Measurements from ENCODE around the gene RPUSD3.
"Not testable (repeated sequence)": the region's sequence is repeated elsewhere in the genome, so short reads cannot be mapped to it uniquely, and the experiment has no call there.

RPUSD3 gene

DNA sequence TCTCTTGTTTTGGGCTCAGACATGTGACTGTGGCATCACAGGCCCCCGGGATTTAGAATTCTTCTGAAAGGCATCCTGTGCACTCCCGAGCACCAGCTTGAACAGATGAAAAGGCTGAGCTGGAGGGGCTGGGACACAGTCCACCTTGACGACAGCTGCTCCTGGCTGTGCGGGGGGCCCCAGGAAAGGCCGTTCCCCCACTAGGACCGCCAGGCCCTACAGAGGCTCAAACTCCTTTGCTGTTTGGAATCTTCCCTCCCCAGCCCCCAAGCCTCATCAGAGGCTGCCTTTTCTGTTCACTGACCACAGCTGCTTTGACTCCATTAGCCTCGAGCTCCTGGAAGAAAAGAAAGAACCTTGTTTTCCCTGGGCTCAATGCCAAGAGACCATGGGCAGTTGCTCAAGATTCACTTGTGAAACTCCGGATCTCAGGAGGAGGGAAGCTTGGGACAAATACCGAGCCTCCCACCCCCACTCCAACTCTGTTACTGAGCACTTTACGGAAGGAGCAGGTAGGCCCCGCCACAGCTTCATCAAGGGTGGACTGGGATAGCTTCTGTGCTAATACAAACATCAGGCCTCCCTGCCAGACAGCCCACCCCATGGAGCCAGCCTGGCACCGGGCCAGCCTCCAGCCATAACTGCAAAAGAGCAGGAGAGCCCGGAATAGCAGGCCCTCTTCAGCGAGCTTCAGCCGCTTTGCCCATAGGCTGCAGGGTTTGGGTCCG lies 20.6 kb upstream of the RPUSD3 start:
- no peak for DNase-seq

DNA sequence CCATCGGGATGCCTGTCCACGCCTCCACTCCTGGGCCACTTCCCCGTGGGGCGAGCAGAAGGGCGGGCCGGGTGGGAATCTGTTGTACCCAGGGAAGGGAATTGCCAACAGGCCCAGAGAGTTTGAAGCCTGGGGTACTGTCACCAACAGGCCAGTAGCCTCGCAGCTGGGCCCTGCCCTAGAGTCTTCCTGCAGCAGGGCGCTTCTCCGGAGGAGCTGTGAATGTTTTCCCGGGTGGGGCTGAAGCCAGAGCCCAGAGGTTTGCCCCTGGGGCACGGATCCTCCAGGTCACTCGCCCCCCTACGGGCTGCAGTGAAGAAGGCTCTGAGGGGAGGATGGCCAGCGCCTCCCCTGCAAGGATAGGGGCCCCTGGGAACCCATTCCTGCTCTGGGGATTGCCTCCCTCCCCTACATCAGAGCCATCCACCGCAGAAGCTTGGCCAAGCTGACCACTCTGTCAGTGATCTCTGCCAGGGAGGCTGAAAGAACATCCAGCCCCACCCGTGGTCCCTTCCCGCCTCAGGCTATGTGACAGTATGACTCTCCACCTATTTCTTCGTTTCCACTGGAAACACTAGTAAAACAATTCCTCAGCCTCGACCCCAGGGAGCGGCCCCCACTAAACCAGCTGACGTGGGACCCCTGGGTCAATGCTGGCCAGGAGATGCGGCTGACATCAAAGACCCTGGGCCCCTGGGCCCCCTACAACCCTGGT lies 19.4 kb upstream of the RPUSD3 start:
- DNase-seq: no peak

DNA sequence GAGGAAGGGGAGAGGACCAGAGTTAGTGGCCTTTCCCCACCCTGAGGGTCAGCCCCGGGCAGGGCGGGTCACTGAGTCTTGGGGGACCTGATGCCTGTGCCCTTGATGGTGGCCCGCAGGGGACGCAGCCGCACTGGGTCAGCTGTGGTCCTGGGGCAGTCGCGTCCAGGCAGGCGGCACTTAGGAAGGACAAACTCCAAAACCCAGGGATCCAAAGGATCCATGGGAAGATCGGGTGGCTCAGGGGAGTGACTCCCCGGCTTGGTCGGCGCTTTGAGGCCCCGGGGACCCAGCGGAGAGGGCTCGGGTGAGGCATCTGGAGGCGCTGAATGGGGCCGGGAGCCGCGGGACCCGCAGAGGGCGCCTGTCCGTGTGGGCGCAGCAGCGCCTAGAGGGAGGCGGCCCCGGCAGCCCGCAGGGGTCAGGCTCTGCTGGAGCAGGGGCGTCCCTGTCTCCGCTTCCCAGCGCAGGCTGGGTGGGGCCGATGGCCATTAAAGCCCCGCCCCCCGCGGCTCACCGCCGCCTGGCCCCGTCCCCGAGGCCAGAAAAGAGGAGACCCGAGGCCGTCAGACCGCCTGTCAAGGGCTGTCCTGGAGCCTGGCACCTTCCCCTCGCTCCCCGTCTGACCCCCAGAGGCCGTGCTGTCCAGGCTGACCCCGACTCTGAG lies 18.7 kb upstream of the RPUSD3 start:
- peak; percentile 14 for DNase-seq

DNA sequence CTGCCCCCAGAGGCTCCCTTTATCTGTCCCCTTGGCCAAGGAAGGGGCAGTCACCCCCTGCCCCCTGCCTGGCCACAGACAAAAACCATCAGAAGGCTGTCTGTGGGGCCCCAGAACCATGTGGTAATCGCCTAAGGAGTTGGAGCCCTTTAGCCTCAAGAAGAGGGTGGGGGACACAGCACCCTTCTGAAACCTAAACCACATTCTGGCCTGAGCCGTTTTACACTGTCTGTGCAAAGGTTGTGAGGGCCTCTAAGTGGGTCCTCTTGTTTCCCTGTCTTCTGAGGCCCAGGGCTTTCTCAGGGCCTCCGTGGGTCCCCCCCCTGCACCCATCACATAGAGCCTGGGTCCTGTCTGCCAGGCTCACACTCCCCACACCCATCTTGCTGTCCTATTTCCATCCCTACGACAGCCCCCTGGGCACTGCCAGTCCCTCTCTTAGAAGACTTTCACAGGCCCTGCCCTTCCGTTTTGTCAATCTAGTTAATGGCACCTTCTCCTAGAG lies 17.9 kb upstream of the RPUSD3 start:
- DNase-seq: no peak

DNA sequence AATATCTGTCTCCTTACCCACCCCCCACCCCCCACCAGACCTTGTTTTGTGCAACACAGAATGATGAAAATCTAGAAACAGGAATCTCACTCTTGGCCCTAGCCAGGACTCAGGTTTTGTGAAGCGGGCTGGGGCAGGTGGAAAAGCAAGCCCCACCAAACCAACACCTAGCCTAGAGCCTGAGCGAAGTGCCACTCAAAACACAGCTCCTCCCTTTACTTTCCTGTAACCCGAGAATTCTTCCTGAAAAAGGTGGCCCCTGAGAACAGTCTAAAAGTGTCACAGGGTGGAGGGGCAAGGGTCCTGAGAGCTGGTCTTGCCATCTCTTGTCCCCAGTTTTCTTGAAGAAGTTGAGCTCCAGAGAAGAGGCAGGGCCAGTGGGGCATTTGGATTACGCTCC lies 17.4 kb upstream of the RPUSD3 start:
- DNase-seq: no peak

DNA sequence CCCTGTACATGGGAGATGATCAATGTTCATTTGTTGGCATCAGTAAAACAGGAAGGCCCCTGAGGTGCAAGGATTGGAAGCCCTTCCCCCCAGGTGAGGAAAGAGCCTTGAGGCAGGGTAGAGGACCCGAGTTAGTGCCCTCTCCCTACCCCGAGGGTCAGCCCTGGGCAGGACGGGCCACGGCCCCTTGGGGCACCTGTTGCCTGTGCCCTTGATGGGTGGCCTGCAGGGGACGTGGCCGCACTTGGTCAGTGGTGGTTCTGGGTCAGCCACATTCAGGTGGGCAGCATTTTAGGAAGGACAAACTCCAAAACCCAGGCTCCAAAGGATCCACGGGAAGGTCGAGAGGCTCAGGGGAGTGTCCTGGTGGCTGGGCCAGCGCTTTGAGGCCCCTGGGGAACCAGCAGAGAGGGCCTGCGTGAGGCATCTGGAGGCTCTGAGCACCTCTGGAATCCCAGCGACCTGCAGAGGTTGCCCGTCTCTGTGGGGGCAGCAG lies 15.8 kb upstream of the RPUSD3 start:
- no peak for DNase-seq

DNA sequence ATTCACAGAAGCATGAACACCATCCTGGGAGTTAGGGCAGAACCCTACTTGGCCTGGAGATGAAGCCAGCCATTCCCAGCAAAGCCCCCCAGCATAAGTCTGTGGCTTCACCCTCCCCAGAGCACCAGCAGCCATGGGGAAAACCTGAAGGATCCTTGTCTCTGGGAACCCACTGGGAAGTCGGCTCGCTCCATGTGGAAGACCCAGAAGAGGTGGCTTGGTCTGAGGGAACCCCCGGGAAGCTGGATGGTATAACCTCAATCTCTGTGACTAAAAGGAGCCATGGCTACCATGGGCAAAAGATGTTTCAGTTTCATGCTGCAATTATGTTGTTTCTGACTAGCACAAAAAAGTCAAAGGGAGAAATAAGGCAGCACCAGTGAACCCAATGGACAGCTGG lies 11.8 kb upstream of the RPUSD3 start:
- DNase-seq: no peak

DNA sequence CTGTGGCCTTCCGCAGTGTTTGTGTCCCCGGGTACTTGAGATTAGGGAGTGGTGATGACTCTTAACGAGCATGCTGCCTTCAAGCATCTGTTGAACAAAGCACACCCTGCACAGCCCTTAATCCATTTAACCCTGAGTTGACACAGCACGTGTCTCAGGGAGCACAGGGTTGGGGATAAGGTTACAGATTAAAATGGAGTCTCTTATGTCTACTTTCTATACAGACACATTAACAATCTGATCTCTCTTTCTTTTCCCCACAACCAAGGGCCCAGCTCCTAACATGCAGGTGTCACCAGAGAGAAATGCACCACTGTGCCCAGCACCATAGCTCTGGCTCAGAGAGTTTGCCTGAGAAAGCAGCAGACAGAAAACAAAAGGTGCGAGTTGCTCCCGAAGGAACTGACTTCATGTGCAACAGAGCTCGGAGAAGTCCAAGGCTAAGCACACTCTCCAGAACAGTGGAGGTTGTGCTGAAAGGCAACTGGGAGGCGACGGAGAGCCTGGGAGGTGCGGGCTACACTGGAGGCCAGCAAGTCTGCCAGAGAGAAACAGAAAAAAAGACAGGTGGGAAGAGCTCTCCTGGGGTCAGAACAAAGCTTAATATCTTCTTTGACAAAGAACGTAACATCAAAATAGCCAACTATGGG lies 10.6 kb upstream of the RPUSD3 start:
- DNase-seq: not testable (repeated sequence)

DNA sequence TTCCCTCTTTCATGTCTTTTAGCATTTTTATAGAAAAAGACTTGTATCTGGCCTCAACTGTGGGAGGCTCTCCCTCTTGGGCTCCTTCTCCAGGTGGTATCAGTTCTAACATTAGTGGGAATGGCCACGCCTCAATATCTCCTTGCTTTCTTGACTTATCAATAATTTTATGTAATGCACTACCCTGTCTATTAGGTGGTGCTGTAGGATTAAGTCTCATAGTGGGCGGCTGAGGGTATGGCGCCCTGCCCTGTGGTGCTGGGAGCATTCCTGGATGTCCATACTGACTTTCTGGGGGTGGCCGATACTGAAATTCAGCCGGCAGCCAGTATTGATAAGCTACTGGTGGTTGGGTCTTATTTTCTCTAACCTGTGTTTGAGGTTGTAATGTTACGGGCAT lies 8.7 kb upstream of the RPUSD3 start:
- no peak for DNase-seq

DNA sequence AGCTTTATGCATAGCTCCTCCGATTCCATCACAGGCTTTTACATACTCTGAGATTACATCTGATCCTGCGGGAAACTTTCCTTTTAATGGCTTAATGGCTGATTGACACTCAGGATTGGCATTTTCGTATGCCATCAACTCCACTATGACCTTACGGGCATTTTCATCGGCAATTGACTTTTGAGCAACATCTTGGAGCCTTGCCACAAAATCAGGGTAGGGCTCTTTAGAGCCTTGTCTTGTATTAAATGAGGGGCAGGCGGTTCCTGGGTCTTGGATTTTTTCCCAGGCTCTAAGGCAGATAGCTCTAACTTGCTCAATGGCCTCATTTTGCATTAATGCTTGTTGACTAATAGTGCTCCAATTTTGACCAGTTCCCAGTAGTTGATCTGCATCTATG lies 8.1 kb upstream of the RPUSD3 start:
- not testable (repeated sequence) for DNase-seq

DNA sequence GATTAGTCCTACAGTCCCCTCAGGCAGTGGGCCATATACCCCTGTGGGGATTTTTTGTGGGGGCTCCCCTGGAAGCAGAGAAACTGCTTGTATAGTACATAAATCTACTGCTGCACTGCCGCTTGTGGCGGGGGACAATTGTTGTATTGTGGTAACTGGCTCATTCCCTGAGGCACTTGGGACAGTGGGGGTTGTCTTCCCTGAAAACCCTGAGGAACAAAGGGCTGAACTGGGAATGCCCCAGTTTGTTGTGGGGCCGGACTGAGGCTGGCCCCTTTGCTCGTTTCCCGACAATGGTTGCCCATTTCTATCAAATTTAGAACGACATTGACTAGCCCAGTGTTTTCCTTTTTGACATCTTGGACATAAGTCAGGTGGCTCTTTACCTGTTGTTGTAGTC lies 7.6 kb upstream of the RPUSD3 start:
- DNase-seq: not testable (repeated sequence)

DNA sequence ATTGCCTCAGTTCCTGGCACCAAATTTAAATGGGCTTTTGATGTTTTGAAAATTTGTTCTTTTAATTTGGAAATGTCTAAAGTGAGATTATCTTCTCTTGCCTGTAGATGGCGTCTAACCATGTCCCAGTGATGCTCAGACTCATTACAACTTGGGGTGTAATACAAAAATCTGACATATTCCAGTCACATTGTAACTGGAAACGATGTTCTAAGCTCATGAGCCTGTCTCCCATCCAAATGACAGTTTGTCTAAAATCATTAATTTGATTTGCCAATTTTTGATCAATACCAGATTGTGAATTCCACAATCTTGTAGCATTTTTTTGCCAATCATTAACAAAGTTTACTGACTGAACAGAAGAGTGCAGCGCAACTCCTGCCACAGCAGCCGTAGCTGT lies 5.1 kb upstream of the RPUSD3 start:
- DNase-seq: peak; percentile 44

DNA sequence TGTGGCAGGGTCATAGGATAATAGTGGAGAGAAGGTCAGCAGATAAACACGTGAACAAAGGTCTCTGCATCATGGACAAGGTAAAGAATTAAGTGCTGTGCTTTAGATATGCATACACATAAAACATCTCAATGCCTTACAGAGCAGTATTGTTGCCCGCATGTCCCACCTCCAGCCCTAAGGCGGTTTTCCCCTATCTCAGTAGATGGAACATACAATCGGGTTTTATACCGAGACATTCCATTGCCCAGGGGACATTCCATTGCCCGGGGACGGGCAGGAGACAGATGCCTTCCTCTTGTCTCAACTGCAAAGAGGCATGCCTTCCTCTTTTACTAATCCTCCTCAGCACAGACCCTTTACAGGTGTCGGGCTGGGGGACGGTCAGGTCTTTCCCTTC lies 4.1 kb upstream of the RPUSD3 start:
- not testable (repeated sequence) for DNase-seq

DNA sequence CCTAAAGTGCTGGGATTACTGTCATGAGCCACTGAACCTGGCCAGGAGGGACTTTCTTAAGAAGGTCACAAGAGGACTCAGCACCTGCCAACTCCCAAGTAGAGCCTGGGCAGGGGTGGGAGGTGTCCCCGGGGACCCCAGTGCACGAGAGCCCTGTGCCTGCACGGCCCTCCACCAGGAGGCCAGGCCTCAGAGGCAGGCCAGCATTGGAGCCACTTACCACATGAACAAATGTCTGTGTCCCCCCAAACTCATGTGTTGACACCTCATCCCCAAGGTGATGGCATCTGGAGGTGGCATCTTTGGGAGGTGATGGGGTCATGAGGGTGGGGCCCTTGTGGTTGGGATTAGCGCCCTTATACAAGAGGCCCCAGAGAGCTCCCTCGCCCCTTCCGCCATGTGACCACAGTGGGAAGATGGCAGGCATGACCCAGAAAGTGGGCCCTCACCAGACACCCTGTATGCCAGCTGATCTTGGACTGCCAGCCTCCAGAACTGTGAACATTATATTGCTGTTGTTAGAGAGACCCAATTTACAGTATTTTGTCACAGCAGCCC lies 3.2 kb upstream of the RPUSD3 start:
- DNase-seq: no peak

DNA sequence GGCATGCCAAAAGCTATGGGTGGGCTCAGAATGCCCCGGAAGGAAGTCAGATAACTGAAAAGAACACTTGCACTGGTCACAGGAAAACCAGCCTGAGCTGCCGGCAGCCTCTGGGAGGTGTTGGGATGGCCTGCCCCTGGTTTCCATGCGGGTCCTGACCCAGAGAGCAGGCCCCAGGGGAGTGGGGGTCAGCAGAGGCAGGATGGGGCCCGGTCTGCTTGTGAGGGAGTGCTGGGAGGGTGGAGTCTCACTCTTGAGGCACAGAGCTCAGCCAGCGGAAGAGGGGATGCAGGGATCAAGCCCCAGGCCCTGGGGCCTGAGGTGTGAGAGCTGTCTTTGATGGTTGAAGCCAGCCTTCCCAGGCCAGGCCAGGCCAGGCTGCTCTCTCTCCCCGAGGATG lies 2.4 kb upstream of the RPUSD3 start:
- DNase-seq: no peak

DNA sequence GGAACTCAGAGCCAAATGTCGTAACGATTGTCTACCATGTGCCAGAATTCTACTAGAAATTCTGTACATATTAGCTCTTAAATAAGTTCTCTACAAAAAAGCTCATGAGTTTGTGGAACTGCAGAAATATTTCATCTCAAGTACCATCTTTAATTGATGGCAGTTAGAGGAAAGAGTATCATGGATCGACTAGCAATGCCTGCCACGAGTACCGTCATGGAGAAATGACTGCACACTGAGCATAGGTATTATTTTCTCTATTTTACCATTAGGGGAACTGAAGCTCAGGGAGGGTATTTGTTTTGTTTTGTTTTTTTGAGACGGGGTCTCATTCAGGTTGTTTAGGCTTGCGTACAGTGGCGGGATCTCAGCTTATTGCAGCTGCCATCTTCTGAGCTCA lies 2.8 kb downstream of the RPUSD3 start:
- DNase-seq: no peak

DNA sequence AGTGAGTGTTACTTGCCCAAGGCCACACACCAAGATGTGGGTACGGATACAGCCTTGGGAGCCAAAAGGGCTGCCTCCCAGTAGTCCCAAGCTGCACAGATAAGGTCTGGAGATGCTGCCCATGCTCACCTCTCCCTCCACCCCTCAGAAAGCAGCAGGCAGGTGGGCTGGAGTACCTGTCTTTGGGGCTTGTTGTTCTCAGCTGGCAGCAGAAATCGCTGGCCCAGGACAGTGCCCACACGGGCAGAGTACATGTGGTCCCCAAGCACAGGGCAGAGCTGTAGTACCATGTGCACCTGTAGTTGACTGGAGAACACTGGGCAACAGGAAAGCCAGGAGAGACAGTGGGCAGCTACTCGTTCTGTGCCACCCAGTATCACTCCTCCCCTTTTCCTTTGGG lies 5.0 kb downstream of the RPUSD3 start:
- DNase-seq: no peak

DNA sequence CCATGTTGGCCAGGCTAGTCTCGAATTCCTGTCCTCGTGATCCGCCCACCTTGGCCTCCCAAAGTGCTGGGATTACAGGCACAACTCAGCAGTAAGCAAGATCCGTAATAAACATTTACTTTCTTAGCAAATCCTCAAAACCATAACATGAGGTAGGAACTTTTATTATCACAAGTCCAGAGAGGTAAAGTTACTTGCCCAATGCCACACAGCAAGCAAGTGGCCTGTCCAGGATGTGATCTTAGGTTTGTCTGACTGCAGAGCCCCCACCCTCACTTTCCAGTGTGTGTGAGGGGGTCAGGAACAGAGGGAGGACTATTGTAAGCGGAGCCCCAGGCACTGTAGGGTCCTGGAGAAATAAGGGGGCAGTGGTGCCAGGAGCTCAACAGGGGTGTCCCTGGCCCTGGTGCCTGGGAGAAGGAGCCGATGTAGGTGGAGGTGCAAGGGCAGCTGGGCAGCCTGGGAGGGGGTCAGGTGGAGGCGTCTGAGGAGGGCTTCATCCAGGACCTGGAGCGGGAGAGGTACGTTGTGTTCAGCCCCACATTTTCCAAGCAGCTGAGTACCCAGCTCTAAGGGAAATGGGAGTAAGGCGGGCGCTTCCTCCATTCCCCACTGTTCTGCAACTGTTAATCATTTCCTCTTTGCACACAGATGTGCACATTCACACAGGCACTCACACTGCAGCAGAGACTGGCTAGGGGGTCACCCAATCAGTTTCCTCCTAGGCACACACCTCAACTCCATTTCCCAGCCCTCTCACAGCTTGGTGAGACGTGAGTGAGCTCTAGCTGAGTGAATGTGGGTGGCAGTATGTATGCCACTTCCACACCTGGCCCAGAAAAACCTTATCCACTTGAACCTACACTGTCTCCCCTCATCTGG lies 5.9 kb downstream of the RPUSD3 start:
- no peak for DNase-seq

DNA sequence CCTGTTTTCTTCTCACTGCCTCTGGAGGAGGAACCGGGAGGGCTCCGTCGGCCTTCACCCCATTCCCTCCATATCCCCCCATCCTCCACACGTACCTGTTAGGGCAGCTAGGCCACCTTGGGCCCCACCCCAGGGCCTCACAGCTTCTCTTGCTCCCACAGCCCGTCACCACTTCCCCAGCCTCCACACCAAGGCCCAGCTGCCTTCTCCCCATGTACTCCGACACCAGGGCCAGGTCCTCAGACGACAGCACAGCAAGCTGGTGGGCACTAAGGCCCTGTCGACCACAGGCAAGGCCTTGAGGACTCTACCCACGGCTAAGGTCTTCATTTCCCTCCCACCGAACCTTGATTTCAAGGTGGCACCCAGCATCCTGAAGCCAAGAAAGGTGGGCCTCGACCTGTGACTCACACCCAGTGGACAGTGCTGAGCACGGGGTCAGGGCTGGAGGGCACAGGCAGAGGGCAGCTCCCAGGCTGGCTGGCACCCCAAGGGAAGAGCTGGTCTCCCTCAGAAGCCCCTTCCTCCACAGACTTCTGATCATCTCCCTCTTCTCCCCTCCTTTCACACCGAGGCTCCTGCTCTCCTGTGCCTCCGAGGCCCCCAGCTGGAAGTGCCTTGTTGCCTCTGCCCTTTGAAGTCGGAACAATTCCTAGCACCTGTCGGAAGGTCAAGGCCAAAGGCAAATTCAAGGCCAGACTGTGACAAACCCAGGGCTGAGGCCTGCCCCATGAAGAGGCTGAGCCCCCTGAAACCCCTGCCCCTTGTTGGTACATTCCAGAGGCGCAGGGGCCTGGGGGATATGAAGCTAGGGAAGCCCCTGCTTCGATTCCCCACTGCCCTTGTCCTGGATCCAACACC lies 9.1 kb downstream of the RPUSD3 start:
- no peak for DNase-seq

DNA sequence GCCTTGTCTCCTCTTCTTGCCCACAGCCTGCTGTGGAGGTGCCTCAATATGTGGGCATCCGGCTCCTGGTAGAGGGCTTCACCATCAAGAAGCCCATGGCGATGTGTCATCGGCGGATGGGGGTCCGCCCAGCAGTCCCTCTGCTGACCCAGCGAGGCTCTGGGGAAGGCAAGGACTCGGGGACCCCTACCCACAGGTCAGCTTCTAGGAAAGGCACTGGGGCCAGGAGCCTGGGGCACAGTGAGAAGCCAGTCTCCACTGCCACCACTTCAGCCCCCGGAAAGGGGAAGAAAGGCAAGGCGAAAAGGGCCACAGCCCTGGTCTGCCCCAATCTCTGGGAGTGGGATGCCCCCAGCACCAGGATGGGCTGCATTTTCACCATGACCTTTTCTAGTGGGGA lies 10.7 kb downstream of the RPUSD3 start:
- DNase-seq: no peak

DNA sequence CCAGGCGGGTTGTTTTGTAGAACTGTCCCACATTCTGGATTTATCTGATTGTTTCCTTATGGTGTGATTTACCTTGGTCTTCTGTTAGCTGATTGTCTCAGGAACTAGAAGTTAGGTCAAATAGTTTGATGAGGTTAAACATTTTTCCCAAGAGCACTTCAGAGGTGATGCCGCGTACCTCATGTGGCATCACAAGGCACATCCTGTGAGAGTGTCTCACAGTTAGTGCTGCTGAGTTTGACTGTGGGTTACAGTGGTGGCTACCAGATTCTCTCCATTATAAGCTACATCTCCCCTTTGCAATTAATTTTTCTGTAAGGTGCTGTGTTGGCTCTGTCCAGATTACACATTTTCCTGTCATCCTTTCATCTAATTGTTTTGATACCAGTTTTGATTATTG lies 12.6 kb downstream of the RPUSD3 start:
- DNase-seq: no peak

Measured in central memory CD4-positive, alpha-beta T cell (primary cell).